GM18517 (cell line): ENCODE data around the gene SAAL1.
"Not testable (repeated sequence)": the region's sequence is repeated elsewhere in the genome, so short reads cannot be mapped to it uniquely, and the experiment has no call there.

Experiments
- ATAC-seq: cut with Tn5 transposase; IDR thresholded peaks from one replicate; pipeline ENCODE4 v1.9.1; 2021; ENCODE audit warnings: mild to moderate bottlenecking, moderate library complexity; ENCODE audit not compliant: unreplicated experiment

The SAAL1 gene, protein sequence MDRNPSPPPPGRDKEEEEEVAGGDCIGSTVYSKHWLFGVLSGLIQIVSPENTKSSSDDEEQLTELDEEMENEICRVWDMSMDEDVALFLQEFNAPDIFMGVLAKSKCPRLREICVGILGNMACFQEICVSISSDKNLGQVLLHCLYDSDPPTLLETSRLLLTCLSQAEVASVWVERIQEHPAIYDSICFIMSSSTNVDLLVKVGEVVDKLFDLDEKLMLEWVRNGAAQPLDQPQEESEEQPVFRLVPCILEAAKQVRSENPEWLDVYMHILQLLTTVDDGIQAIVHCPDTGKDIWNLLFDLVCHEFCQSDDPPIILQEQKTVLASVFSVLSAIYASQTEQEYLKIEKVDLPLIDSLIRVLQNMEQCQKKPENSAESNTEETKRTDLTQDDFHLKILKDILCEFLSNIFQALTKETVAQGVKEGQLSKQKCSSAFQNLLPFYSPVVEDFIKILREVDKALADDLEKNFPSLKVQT

DNA sequence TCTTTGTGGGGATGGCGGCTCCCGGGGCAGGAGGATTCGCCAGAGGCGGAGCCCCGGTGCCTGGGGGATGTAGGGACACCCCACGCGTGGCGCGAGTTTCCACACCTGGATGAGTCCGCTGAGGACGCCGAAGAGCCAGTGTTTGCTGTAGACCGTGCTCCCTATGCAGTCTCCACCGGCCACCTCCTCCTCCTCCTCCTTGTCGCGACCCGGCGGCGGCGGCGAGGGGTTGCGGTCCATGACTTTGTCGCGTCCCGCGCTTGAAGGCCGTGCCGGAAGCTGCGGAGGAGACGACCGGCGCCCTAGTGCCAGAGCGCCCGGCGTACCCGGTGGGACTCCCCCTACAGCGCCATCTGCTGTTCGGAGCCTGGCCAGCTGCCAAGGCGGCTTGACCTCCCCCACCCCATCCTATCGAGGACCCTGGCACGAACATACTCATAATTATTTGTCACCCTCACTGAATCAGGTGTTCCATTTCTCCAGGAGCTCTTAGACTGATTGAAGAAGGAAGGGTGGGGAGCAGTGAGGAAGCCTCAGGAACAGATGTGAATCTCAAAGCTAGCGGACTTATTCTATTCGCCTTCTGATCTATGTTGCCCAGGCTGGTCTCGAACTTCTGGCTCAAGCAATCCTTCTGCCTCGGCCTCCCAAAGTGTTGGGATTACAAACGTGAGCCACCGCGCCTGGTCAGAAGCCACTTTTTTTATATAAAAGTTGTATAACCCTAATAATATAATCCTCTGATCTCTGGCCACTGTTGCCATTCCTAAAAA, at the start of gene SAAL1:
TSS of gene SAAL1 (minus strand) at position 281 of the 773 bp plus-strand sequence. CDS start at position 240, 41 bp downstream.
- peak; percentile 77 for ATAC-seq

DNA sequence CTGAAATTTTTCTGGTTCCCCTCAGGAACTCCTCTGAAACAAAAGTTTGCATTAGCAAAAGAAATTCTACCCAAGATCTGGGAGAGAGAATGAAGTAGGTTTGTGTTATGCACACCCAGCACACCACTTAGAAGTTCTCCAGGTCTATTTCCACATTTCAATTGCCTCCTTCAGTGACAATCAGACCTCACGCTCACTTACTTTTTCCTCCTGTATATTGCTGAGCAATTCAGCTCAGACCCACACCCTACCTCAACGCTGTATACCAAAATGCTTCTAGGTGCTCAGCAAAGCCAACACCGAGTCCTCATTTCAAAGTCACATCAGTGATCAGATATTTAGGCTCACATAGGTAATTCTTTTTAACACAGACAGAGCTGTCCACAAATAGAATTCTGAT, 45.7 kb upstream of the SAAL1 start:
- no peak for ATAC-seq

DNA sequence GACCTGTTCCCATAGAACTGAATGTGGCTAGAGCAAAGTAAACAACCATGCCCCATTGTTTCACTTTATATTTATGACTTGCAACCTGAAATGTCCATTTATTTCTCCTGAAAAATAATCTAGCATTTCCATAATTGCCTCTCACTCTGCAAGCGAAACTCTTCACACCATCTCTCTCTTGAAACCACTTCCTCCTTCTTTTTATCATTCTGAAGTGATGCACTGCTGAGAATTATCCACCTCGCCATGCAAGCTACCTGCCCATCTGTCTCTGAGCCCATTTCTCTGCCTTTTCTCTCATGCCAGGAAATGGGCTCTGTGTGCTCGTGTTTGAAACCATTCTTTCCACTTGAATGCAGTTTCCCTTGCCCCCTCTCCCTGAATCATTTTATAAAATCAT, 40.0 kb upstream of the SAAL1 start:
- ATAC-seq = no peak

DNA sequence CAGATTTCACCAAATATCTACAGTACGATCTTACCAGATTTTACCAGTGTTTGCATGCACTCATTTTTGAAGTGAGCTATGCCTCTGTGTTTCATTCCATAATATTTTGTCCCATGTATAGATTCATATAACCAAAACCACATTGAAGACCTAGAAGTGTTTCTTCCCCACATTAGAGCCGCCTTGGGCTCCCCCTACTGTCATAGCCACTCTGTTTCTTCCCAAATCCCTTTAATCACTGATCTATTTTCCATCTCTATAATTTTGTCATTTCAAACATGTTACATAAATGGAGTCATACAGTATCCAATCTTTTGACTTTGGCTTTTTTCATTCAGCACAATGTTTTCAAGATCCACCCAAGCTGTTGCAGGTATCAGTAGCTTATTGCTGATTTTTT, 39.1 kb upstream of the SAAL1 start:
- no peak for ATAC-seq

DNA sequence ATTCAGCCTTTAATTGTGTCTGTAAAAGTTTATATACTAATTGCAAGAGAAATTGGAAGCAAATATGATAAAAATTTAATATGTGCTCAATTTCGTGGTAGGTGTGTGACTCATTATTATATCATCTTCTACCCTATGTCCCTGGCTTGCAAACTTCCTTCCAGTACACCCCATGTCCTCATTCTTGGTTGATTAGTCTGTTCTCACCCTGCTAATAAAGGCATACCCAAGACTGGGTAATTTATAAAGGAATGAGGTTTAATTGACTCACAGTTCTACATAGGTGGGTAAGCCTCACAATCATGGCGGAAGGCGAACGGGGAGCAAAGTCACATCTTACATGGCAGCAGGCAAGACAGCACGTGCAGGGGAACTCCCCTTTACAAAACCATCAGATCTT, 38.4 kb upstream of the SAAL1 start:
- no peak for ATAC-seq

DNA sequence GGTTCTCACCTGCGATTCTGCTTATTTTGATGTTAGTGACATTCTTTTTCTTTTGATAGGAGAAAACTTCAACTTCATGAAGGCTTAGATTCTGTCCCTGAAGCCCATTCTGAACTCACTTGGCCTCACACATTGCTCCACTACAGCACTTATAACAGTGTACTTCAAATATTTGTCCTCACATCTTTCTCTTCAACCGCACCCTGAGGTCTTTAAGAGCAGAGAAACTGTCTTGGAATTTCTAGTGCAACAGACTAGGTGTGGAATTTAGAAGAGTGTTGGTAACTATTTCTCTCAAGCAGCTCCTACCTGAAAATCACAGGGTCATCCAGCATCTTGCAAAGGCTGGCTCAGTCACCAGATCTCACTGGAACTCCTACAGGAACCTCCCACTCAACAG, 34.3 kb upstream of the SAAL1 start:
- ATAC-seq = no peak

DNA sequence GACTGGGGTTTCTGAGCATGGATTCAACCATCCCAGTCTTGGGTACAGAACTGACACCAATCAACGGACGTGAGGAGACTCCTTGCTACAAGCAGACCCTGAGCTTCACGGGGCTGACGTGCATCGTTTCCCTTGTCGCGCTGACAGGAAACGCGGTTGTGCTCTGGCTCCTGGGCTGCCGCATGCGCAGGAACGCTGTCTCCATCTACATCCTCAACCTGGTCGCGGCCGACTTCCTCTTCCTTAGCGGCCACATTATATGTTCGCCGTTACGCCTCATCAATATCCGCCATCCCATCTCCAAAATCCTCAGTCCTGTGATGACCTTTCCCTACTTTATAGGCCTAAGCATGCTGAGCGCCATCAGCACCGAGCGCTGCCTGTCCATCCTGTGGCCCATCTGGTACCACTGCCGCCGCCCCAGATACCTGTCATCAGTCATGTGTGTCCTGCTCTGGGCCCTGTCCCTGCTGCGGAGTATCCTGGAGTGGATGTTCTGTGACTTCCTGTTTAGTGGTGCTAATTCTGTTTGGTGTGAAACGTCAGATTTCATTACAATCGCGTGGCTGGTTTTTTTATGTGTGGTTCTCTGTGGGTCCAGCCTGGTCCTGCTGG, 31.4 kb upstream of the SAAL1 start:
- ATAC-seq = no peak

DNA sequence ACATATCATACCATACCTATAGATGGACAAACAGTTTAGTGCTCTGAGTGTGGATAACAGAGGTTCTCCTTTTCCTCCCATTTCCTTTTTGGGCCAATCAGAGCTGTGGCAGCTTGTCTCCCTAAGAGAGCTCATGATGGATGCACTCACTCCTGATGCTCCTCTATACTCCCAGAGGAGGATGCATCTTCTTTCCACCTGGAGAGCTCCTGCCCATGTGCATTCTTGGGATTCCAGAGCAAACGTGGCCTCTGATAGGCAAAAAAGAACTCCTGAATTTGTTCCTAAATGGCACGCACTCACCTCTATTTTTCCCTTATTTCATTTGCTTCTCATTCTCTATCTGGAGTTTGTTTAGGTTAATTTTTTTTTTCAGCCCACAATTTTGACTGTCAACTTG, 29.4 kb upstream of the SAAL1 start:
- no peak for ATAC-seq

DNA sequence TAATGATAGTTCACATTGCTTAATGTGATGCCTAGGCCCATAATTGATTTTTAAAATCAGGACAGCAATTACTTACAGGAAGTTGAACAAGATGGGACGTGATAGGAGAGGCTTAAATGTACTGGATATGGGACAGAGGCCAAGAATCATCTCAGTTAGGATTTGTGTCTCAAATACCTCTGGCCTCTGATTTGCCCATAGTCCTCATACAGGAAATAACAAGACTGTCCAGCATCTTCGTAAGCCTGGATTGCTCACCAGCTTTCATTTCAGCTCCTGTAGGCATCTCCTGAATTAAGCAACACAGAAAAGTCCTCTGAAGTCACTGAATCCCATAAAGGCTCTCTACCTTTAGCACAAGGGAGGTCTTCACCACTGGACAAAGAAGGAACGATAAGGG, 26.5 kb upstream of the SAAL1 start, which contains the start of gene MRGPRX3:
TSS of gene MRGPRX3 (plus strand) at position 231 of the 400 bp plus-strand sequence. CDS start 4,632 bp downstream, outside the sequence.
- no peak for ATAC-seq

DNA sequence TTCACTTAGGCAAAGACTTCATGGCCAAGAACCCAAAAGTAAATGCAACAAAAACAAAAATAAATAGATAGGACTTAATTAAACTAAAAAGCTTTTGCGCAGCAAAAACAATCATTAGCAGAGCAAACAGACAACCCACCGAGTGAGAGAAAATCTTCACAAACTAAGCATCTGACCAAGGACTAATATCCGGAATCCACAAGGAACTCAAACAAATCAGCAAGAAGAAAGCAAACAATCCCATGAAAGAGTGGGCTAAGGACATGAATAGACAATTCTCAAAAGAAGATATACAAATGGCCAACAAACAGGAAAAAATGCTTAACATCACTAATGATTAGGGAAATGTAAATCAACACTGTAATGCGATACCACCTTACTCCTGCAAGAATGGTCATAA, 25.2 kb upstream of the SAAL1 start:
- ATAC-seq = not testable (repeated sequence)

DNA sequence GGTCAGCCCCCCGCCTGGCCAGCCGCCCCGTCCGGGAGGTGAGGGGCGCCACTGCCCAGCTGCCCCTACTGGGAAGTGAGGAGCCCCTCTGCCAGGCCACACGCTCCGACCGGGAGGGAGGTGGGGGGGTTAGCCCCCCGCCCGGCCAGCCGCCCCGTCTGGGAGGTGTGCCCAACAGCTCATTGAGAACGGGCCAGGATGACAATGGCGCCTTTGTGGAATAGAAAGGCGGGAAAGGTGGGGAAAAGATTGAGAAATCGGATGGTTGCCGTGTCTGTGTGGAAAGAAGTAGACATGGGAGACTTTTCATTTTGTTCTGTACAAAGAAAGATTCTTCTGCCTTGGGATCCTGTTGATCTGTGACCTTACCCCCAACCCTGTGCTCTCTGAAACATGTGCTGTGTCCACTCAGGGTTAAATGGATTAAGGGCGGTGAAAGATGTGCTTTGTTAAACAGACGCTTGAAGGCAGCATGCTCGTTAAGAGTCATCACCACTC, 15.5 kb upstream of the SAAL1 start:
- not testable (repeated sequence) for ATAC-seq

DNA sequence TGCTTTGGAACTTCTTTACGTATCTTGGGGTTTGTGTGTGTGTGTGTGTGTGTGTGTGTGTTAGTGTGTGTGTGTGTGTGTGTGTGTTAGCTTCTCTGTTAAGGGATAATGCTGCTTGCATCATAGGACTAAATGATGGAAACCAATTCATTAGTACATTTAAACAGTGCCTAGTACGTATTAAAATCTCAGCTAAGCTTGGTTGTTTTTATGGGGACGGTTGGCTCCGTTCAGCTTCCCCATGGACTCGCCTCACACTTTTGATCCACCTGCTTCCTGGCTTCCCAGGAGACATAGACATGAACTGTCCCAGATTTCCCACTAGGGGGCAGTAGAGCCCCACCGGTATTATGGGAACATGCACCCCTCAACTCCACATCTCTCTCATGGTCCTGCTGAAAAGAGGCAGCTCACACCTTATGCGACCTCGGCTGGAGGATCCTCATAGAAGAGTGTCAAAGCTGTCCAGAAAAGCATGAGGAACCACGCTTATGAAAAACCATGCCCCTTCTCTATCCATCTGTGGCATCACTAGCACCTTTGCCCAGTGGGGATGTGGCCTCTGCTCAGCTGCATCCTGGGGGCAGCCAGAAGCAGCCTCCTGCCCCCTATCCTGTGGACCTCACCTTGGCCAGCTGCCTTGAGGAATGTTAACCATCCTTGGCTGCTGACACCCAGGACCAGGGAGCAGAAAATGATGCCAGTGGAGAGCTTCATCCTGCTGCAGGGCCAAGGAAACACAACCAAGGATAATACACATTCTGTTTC, 9.7 kb upstream of the SAAL1 start:
- peak; percentile 85 for ATAC-seq

DNA sequence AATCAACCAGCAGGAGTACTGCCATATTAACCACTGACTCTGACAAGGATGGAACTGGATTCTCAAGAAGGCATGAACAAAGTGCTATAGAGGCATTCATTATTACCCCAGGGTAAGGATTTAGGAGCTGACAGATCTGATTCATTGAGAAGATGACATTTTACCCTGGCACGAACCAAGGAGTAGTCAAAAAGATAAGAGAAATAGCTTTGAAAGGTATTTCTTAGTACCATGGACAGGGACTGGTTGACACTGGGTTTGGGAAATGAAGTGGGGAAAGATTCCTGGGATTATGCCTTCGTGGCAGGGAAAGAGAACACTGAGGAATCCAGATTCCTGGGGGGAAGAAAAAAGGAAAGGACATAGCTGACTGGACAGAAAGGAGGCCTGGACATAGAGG, 5.1 kb upstream of the SAAL1 start:
- no peak for ATAC-seq

DNA sequence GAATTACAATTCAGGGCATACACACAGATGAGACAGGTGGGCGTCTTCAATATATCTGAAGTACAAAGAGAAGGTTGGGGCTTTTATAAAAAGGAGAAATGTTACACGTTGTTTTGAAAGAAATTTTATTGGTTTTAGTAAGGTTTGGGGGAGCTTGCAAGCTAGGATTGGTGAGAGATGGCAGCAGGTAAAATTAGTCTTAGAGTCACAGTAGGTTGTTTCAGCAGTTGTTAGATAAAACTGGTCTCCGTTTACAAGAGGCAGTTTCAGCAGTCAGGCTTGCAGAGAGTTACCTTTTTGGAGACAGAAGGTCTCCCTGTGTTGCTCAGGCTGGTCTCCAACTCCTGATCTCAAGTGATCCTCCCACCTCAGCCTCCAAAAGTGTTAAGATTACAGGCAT, 2.4 kb upstream of the SAAL1 start:
- no peak for ATAC-seq

DNA sequence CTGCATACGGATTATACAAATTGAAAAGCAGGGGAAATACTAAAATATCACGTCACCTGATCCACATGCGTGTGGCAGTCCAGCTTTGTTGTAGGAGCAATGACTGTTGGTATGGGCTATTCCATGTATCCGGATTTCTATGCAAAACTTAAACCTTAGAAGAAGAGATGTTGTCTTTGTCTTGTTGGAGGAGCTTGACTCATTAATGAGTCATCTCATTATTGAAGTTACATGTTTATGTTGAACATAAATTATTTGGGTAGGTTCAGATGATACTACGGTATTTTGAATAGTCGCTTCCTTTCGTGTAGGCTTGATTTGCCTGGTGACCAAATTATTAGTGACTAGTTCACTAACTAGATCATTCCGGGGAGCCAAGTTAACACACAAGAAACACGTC, 806 bp upstream of the SAAL1 start:
- ATAC-seq = no peak

DNA sequence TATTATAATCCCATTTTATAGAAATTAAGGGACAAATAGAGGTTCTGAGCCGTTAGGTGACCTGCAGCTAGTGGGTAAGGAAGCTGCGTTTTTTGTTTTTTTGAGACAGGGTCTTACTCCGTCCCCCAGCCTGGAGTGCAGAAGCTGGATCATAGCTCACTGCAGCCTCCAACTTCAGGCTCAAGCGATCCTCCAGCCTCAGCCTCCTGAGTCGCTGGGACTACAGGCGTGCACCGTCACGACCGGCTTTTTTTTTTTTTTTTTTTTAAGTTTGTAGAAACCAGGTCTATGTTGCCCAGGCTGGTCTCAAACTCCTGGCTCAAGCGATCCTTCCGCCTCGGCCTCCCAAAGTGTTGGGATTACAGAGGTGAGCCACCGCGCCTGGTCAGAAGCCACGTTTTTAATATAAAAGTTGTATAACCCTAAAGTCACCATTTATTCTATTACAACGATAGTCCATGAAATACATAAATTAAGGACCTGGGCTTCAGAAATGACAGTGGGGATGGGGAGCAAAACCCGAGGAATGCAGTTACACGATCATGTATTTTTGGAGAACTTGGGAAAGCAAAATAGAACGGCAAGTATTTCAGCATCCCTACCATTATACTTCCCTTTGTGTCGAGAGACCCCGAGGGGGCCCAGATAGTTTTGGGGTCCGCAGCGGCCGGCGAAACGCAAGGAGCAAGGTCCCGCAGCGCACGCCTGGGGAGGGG, 638 bp downstream of the SAAL1 start:
- ATAC-seq = no peak

DNA sequence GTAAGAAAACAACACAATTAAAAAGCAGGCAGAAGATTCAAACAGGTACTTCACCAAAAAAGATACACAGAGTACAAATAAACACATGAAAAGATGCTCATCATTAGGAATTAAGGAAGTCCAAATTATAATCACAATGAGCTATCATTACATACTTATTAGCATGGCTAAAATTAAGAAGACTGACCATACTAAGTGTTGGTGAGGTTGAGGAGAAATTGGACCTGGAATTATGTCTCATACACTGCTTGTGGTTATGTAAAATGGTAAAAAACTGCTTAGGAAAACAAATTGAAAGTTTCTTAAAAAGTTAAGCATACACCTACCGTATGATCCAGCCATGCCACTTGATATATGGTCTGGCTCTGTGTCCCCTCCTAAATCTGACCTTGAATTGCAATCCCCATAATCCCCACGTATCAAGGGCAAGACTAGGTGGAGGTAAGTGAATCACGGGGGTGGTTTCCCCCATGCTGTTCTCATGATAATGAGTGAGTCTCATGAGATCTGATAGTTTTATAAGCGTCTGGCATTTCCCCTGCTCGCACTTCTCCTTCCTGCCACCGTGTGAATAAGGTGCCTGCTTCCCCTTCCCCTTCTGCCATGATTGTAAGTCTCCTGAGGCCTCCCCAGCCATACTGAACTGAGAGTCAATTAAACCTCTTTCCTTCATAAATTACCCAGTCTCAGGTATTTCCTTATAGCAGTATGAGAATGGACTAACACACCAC, 4.8 kb downstream of the SAAL1 start:
- no peak for ATAC-seq

DNA sequence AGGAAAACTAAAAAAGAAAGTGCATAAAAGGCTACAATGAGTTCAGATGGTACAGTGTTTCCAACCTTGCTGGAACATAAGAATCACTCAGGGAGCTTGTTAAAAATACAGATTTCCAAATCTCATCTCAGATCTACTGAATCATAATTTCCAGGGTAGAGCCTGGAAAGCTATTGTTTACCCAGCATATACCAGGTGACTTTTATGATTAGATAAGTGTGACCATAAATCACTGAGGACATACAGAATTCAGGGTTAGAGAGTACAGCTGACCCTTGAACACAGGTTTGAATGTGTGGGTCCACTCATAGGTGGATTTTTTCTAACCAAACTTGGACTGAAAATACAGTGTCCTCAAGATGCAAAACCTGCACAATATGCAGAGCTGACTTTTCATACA, 11.9 kb downstream of the SAAL1 start:
- no peak for ATAC-seq

DNA sequence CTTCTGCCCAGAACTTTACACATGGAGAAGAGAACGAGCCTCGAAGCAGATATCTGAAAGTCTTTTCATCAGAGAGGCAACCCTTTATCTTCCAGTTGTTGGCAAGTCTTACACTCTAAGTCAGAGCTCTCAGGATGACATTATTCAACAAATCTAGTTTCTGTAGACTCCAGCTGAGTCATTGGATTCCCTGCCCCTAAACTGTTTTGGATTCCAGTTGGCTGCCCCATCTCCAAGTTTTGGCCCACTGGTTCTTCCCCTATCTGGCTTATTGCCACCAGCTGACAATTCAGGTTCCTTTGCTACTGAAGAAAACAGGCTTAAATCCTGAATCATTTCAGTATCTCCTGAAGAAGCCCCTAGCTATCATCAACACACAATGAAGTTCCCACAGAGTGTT, 14.2 kb downstream of the SAAL1 start:
- no peak for ATAC-seq
